ENCODE measurements around the gene FGD2.

Gene FGD2

GRCh38 chr6:36997811-36998722 lies 7.4 kb upstream of the FGD2 start:
- DNase-seq (ENCODE audit: low read depth): no peak

- DNase-seq (ENCODE audit: low read depth): no peak
Observed at GRCh38 chr6:36998723-36999038, 6.8 kb upstream of the FGD2 start.

GRCh38 chr6:36999061-36999750 lies 6.2 kb upstream of the FGD2 start:
- no peak for DNase-seq (ENCODE audit: low read depth)

DNA sequence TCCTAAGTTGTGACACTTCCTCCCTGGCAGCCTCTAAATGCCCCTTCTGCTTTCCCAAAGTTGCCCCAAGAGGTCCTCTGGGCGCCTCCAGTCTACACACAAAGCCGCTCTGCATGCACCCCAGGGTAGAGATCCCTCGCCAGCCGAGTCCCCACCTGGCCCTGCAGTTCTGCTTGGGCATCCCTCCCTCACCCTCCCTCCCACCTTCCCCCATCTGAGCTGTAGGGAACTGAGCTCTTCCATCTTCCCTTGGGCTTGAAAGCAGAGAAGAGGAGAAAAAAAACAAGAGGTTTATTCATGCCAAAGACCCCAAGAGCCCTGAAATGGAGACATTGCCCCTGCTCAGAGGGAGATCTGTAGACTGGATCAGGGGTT lies 5.7 kb upstream of the FGD2 start:
- DNase-seq (ENCODE audit: low read depth): no peak

DNA sequence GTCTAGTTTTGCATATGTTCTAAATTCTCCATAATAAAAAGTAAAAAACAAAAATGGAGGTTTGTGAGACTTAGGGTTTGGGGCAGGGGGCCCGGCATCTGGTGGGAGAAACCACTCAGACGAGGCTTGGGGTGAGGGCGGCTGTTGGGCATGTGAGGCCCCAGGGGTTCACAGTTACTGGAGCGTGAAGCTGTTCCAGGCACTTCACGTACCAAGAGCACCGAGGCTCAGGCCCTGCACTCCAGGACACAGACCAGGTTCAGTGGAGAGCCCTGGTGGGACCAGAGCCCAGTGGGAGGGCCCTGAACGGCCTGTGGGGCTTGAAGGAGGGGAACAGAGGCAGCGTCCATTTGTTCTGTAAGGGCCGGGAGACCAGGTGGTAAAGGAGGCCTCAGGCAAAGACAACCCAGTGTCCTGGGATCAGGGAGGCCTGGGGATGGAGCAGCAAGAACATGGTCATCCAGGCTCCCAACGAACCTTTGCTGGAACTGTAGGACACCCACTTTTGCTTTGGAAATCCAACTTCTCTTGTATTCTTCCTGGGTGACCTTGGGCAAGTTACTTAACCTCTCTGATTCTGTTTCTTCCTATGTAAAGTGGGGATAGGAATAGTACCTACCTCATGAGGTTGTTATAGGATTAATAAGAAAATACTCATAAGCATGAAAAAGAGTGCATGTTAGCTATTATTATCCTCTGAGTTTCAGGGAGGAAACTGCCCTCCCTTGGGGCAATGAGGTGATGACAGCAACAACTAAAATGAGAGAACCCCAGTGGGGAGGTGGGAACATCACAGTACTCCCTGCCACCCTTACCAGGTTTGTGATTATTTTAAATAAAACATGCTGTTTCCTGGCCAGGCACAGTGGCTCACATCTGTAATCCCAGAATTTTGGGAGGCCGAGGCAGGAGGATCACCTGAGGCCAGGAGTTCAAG lies 1.1 kb upstream of the FGD2 start:
- no peak for DNase-seq (ENCODE audit: low read depth)

- no peak for DNase-seq (ENCODE audit: low read depth)
Observed at GRCh38 chr6:37005827-37006567, 542 bp downstream of the FGD2 start.

- DNase-seq (ENCODE audit: low read depth): peak; percentile 87
Observed at GRCh38 chr6:37006793-37007339, 1.4 kb downstream of the FGD2 start.

GRCh38 chr6:37007340-37008043 lies 2.0 kb downstream of the FGD2 start:
- no peak for DNase-seq (ENCODE audit: low read depth)

GRCh38 chr6:37008484-37009465 lies 3.3 kb downstream of the FGD2 start:
- no peak for DNase-seq (ENCODE audit: low read depth)

DNA sequence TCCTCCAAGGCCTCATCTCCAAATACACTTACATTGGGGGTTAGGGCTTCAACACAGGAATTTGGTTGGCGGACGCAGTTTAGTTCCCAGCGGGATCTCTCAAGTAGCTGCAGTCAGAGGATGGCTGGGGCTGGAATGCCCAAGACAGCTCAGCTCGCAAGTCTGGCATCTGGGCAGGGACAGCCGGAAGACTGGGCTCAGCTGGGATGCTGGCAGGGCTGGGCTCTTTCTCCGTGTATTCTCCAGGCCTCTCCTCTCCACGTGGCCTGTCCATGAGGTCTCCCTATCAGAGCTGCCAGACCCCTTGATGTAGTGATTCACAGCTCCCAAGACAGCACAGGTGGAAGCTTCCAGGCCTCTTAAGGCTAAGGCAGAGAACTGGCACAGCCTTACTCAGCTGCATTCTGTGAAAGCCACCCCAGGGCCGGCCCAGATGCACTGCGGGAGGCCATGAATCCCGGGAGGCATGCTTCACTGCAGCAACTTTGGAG lies 5.0 kb downstream of the FGD2 start:
- no peak for DNase-seq (ENCODE audit: low read depth)

DNA sequence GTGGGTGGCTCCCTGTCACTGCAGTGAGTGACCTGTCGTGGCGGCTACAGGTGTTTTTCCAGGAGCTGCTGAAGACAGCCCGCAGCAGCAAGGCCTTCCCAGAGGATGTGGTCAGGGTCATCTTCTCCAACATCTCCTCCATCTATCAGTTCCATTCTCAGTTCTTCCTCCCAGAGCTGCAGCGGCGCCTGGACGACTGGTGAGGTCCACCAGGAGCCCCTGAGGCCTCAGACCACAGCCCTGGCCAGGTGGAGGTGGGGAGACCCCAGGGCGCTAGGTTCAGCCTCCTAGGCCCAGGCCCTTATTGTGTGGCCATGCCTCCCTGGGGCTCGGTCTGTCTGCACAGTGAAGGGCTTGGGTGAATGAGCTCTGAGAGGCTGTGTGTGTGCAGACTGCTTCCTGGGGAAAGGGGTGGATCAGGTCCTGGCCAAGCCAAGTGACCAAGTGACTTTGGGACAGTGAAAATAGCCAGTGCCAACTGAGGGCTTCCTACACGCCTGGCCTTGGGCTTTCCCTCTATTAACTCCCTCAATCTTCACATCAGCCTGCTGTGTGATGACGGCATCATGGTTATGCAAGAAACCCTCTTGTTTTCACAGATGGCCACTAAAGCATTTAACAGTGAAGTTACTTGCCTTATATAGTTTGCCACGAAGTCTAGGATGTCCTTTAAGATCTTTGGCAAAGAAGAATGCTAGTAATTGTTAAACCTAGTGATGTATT lies 6.4 kb downstream of the FGD2 start:
- peak; percentile 68 for DNase-seq (ENCODE audit: low read depth)

DNA sequence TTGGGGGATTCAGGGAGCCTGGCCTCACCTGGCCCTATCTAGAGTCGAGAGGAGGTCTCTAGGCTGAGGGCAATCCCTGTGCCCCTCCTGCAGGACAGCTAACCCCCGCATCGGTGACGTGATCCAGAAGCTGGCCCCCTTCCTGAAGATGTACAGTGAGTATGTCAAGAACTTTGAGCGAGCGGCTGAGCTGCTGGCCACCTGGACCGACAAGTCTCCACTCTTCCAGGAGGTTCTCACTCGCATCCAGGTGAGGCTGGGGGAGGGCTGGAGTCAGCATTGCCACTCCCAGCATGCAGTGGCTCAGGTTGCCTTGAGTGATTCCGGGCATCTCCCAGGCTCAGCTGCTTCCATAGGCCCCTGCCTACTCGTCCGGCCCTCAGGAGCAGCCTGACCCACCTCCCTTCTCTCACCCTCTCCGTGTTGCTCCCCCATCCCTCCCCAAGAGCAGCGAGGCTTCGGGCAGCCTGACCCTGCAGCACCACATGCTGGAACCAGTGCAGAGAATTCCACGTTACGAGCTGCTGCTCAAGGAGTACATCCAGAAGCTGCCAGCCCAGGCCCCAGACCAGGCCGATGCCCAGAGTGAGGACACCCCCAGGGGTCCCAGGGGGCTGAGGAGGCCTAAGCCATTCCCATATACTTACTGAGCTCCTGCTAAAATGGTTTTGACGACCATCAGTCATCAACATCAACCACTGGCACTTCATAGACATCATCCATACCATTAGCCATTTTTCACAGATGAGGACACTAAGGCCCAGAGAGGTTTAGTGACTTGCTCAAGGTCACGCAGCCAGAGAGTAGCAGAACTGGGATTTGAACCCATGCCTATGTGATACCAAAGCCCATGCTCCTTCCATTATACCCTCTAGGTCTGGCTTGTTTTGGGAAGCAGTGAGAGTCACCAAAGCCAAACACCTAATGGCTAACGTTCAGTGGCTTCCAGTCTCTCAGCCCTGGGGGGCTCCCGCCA lies 8.3 kb downstream of the FGD2 start:
- no peak for DNase-seq (ENCODE audit: low read depth)

GRCh38 chr6:37014667-37015066 lies 9.2 kb downstream of the FGD2 start:
- no peak for DNase-seq (ENCODE audit: low read depth)

DNA sequence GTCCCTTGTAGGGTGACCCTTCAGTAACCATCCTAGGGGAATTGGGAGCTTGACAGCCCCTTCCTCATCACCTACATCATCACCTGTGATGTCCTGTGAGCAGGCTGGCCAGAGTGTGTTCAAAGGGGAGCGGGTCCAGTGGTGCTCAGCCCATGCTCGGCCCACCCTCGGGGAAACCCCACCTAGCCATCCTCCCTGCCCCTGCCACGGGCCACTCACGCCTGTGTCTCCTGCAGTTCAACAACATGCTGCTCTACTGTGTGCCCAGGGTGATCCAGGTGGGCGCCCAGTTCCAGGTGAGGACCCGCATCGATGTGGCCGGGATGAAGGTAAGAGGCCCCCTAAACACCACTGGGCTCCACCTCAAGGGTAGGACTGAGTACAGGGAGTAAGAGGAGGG lies 10.1 kb downstream of the FGD2 start:
- DNase-seq (ENCODE audit: low read depth): no peak

GRCh38 chr6:37016995-37017394 lies 11.5 kb downstream of the FGD2 start:
- DNase-seq (ENCODE audit: low read depth): no peak

DNA sequence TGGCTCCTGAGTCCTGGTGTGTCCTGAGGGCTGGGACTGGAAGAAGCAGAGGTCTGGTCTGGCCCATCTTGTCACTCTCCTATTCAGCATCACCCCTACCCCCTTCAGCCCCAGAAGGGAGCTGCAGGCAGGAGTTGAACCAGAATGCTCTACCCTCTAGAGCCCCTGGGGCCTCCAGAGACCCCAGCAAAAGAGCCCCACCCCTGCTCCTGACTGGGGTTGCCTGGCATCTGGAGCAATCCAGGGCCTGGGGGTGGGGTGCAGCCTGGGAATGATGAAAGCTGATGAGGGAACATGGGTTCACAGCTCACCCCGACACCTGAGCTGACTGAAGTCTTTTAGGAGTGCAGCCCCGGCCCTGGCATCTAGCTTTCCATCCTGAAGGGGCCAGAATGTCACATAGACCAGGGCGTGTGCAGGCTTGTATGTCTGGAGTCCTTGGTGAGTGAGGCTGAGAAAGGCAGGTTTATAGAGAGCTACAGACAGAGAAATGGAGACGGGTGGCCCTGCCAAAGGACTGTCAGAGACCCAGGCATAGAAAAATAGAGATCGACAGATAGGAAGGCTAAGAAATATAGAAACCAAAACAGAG lies 12.2 kb downstream of the FGD2 start:
- DNase-seq (ENCODE audit: low read depth): no peak

All from EH (cell line).